CD4-positive, alpha-beta T cell (primary cell): ENCODE data around the gene TAF6. TPM values are rescaled to one million over a fixed set of nuclear protein-coding genes. Genes with fewer than 3 reads are reported as not detected.

Experiments
- ATAC-seq: fragments of 200-7000 bp; cut with Tn5 transposase; one replicate; pipeline ENCODE4 v1.10.0; 2022; ENCODE audit warnings: mild to moderate bottlenecking; ENCODE audit not compliant: poor library complexity
- CTCF ChIA-PET: fragments of 350-600 bp; sonication (Branson Sonifier 250); formaldehyde crosslinking; loops from one replicate; lab custom pipeline; 2021; ENCODE audit warnings: antibody characterized with exemption, inconsistent platforms; lab: Charles Lee
- POLR2A ChIA-PET: fragments of 350-600 bp; sonication (Branson Sonifier 250); formaldehyde crosslinking; loops from one replicate; lab custom pipeline; 2021; ENCODE audit warnings: antibody characterized with exemption, inconsistent platforms; lab: Charles Lee
- DNase-seq, 14 experiments: peaks; one replicate each; pipeline ENCODE4 v3.0.0-alpha.2; 2013 to 2020; ENCODE audit warnings: mixed read lengths in 2 of 14
- H3K27ac ChIP-seq, 2 donors: one replicate each; pipeline versions ENCODE4 v1.5.1 to v1.7.0; 2013; ENCODE audit warnings: low read length in 2 of 2, low read depth in 1 of 2, mild to moderate bottlenecking in 1 of 2
- H3K27me3 ChIP-seq, 2 experiments: 1 replicate in 1 of 2; 2 replicates in 1 of 2; pipeline versions ENCODE4 v1.6.1 to v1.7.0; 2013; ENCODE audit warnings: low read length in 2 of 2, control low read depth in 1 of 2, mild to moderate bottlenecking in 1 of 2, moderate library complexity in 1 of 2; ENCODE audit not compliant: insufficient read depth in 2 of 2, control insufficient read depth in 1 of 2
- H3K36me3 ChIP-seq: one replicate; pipeline ENCODE4 v1.6.1; 2013; ENCODE audit warnings: low read length, control low read depth; ENCODE audit not compliant: insufficient read depth
- H3K4me1 ChIP-seq: one replicate; pipeline ENCODE4 v1.6.1; 2013; ENCODE audit warnings: low read length, control low read depth; ENCODE audit not compliant: insufficient read depth
- H3K4me3 ChIP-seq: one replicate; pipeline ENCODE4 v1.5.1; 2013; ENCODE audit warnings: mild to moderate bottlenecking, low read length, moderate library complexity
- H3K9me3 ChIP-seq, 2 experiments: 1 replicate in 1 of 2; 2 replicates in 1 of 2; pipeline versions ENCODE4 v1.6.1 to v1.7.0; 2013; ENCODE audit warnings: low read length in 2 of 2, mild to moderate bottlenecking in 2 of 2, control low read depth in 1 of 2, moderate library complexity in 1 of 2; ENCODE audit not compliant: control insufficient read depth in 1 of 2, insufficient read depth in 1 of 2
- H3K27ac Mint-ChIP-seq: one replicate; pipeline ENCODE4 v1.8.0; 2020; ENCODE audit warnings: mixed read lengths
- H3K27me3 Mint-ChIP-seq: one replicate; pipeline ENCODE4 v1.8.0; 2021; ENCODE audit warnings: mixed read lengths
- H3K36me3 Mint-ChIP-seq: one replicate; pipeline ENCODE4 v1.8.0; 2021; ENCODE audit warnings: low read depth, mixed read lengths
- H3K4me1 Mint-ChIP-seq: one replicate; pipeline ENCODE4 v1.8.0; 2021; ENCODE audit warnings: low read depth, mixed read lengths
- H3K4me3 Mint-ChIP-seq: one replicate; pipeline ENCODE4 v1.8.0; 2020; ENCODE audit warnings: mild to moderate bottlenecking, mixed read lengths
- H3K9me3 Mint-ChIP-seq: one replicate; pipeline ENCODE4 v1.8.0; 2020; ENCODE audit warnings: mixed read lengths
- intact Hi-C, 2 experiments: fragments of 100-400 bp; cut with DNase I in 1 of 2; cut with micrococcal nuclease in 1 of 2; formaldehyde crosslinking; loops; one replicate each; pipeline versions ENCODE4 v1.15.1 to v1.9.0; 2023 to 2025; cut with DNase I, micrococcal nuclease
- microRNA-seq: library from miRNA; unstranded; fragments of <30 nt; microRNA quantifications from one replicate; pipeline ENCODE4 v1.2.0, GENCODE V29; 2021; ENCODE audit warnings: borderline microRNAs expressed, borderline replicate concordance
- total RNA-seq, 174 experiments: library from RNA in 2 of 174; stranded (reverse) in 2 of 174; gene quantifications; one replicate each; pipeline ENCODE4 v1.2.3 and lab custom pipeline; 2021 to 2026
- TF ChIP-seq, protein P1 (sequence below): fragments of 200-600 bp; IDR thresholded peaks from one replicate; pipeline ENCODE4 v1.8.0; 2022; ENCODE audit warnings: antibody characterized with exemption, mild to moderate bottlenecking

The TAF6 gene
- total RNA-seq, 2 experiments from 2014 or later, result 34.8 to 37.4 TPM

DNA sequence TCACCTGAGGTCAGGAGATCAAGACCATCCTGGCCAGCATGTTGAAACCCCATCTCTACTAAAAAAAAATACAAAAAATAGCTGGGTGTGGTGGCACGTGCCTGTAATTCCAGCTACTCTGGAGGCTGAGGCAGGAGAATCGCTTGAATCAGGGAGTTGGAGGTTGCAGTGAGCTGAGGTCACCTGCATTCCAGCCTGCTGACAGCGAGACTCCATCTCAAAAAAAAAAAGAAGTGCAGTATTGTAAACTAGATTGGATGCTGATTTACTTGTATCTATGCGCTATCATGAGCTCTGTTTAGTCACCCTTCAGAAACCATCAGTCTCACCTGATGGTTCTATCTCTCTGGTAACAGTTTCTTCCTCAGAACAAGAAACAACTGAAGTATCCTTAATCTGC, 55.8 kb downstream of the TAF6 start:
- H3K36me3 Mint-ChIP-seq, result peaks cover 65% of the 10 kb centered on the region

DNA sequence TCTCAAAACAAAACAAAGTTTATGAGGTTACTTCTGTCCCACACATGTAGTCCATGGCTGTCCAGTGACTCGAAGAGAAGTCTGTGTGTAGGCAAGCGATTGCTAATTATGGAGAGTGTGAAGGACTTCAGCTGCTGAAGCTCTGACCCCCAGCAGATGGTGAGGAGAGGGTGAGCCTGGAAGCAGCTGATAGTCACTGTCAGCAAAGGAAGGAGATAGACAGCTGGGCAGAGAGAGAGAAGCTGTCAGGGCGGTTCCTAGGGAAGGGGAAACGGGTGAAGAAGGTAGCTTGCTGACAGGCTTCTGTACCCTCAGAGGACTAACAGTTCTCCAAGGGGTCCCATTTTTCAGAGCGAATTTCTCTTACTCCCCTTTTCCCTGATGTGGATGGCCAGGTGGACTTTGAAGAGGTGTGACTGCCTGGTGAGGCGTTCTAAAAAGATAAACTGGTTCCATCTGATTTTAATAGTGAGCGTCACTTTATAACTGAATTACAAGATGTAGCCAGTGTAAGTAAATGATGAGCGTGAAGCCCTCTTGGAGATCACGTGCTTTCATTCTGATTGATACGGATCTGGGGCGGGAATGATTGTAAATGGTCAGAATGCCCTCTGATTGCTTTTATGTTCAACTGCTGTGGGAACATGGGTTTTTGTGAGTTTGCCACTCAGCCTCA, 57.5 kb downstream of the TAF6 start:
- H3K27ac ChIP-seq, result no peak overlapping the region
- no peaks in the 10 kb centered on the region for H3K27me3 ChIP-seq
- intact Hi-C loops, result no loop called here
- Mint-ChIP-seq H3K9me3 (no peaks in the 10 kb centered on the region), H3K4me3 (no peak overlapping the region), H3K4me1 (no peaks in the 10 kb centered on the region), H3K36me3 (peaks cover 61% of the 10 kb centered on the region), H3K27ac (no peak overlapping the region), H3K27me3 (no peaks in the 10 kb centered on the region)
- ATAC-seq (no peak), DNase-seq (no peak)
- TF ChIP-seq, protein P1, sequence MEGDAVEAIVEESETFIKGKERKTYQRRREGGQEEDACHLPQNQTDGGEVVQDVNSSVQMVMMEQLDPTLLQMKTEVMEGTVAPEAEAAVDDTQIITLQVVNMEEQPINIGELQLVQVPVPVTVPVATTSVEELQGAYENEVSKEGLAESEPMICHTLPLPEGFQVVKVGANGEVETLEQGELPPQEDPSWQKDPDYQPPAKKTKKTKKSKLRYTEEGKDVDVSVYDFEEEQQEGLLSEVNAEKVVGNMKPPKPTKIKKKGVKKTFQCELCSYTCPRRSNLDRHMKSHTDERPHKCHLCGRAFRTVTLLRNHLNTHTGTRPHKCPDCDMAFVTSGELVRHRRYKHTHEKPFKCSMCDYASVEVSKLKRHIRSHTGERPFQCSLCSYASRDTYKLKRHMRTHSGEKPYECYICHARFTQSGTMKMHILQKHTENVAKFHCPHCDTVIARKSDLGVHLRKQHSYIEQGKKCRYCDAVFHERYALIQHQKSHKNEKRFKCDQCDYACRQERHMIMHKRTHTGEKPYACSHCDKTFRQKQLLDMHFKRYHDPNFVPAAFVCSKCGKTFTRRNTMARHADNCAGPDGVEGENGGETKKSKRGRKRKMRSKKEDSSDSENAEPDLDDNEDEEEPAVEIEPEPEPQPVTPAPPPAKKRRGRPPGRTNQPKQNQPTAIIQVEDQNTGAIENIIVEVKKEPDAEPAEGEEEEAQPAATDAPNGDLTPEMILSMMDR, result no peak
- no peak overlapping the region for H3K4me3 ChIP-seq
- ChIA-PET POLR2A (interaction anchor here (0.6 to 1.9 kb wide), 2 partner anchors 12 to 17 kb away, joined by 3 to 7 read pairs; partner anchors contain the start of gene ZSCAN21), CTCF (no interaction called here)
- H3K9me3 ChIP-seq, result no peaks in the 10 kb centered on the region
- no peaks in the 10 kb centered on the region for H3K4me1 ChIP-seq
- H3K36me3 ChIP-seq, result peaks cover 54% of the 10 kb centered on the region

More for the DNA sequence above, 55.8 kb downstream of the TAF6 start:
- TF ChIP-seq, protein P1, result no peak
- no peaks in the 10 kb centered on the region for H3K27me3 Mint-ChIP-seq
- no peak for ATAC-seq
- Histone ChIP-seq H3K27ac (no peak overlapping the region), H3K4me3 (no peak overlapping the region), H3K36me3 (peaks cover 37% of the 10 kb centered on the region), H3K4me1 (no peaks in the 10 kb centered on the region), H3K27me3 (no peaks in the 10 kb centered on the region), H3K9me3 (no peaks in the 10 kb centered on the region)
- no peaks in the 10 kb centered on the region for H3K9me3 Mint-ChIP-seq
- intact Hi-C loops, result no loop called here
- CTCF ChIA-PET, result no interaction called here
- DNase-seq, result no peak
- H3K27ac Mint-ChIP-seq, result no peak overlapping the region
- POLR2A ChIA-PET, result interaction anchor here (1.4 kb wide), 1 partner anchor 46 kb away, joined by 3 read pairs; no protein-coding TSS in a partner anchor
- H3K4me3 Mint-ChIP-seq, result no peak overlapping the region
- H3K4me1 Mint-ChIP-seq, result no peaks in the 10 kb centered on the region

DNA sequence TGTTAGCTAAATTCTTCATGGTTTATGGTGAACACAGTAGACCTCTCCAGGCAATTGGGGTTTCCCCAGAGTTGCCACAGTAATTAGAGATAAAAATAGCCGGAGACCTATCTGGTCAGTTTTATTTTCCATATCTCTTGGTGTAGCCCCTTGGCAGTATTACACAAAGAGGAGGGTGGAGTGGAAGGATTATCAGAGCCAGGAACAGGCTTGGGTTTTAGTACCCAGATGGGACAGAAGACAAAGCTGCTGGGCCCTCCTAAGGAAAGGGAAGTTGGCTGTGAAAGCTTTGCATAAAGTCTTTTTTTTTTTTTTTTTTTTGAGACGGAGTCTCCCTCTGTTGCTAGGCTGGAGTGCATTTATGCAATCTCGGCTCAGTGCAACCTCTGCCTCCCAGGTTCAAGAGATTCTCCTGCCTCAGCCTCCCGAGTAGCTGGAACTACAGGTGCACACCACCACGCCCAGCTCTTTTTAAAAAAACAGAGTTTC, 59.9 kb downstream of the TAF6 start:
- Mint-ChIP-seq H3K9me3 (no peaks in the 10 kb centered on the region), H3K27ac (no peak overlapping the region), H3K27me3 (no peaks in the 10 kb centered on the region), H3K36me3 (peaks cover 46% of the 10 kb centered on the region), H3K4me1 (no peaks in the 10 kb centered on the region), H3K4me3 (no peak overlapping the region)
- H3K9me3 ChIP-seq, result no peaks in the 10 kb centered on the region
- H3K36me3 ChIP-seq, result peaks cover 45% of the 10 kb centered on the region
- DNase-seq (no peak), ATAC-seq (no peak)
- H3K27me3 ChIP-seq, result no peaks in the 10 kb centered on the region
- H3K4me1 ChIP-seq, result no peaks in the 10 kb centered on the region
- no peak overlapping the region for H3K27ac ChIP-seq
- TF ChIP-seq, protein P1, result no peak
- intact Hi-C loops, result loop anchor here in 1 of 2 experiments (10.0 kb wide), 2 partner anchors 64 to 144 kb away; partner anchors contain the start of gene TRIM4
- H3K4me3 ChIP-seq, result no peak overlapping the region
- ChIA-PET POLR2A (no interaction called here), CTCF (no interaction called here)

Small RNA genes lying within 50 kb of the gene (microRNA-seq; reads per million reads assigned to microRNA genes)
- gene MIR106B, result 4,594 reads per million, percentile 94 among the genes with 10 or more reads in this experiment
- gene MIR25, result 745 reads per million, percentile 83 among the genes with 10 or more reads in this experiment
- not detected for gene MIR4658
- 2,197 reads per million, percentile 91 among the genes with 10 or more reads in this experiment for gene MIR93

Other genes starting within 250 kb of the TAF6 start
- not detected for gene OR2AE1, start 242.3 kb downstream of the TAF6 start, total RNA-seq
- 10 to 100 TPM; 22.8 to 23.1 TPM for gene TRIM4, start 199.8 kb downstream of the TAF6 start, total RNA-seq
- gene GJC3, start 189.7 kb downstream of the TAF6 start, total RNA-seq, result under 1 TPM; 0.25 to 0.36 TPM
- not detected for gene AZGP1, start 143.3 kb downstream of the TAF6 start, total RNA-seq
- gene ZKSCAN1, start 103.8 kb downstream of the TAF6 start, total RNA-seq, result 10 to 100 TPM; 42.3 to 45.0 TPM
- gene ZSCAN21, start 69.6 kb downstream of the TAF6 start, total RNA-seq, result 1 to 10 TPM; 2.0 to 2.7 TPM
- gene ZNF3, start 37.6 kb downstream of the TAF6 start, total RNA-seq, result 10 to 100 TPM; 38.3 to 40.3 TPM
- 10 to 100 TPM; 79.0 to 83.9 TPM for gene COPS6, start 30.4 kb downstream of the TAF6 start, total RNA-seq
- gene MCM7, start 18.0 kb downstream of the TAF6 start, total RNA-seq, result 10 to 100 TPM; 54.5 to 56.0 TPM
- 1 to 10 TPM; 2.8 to 4.0 TPM for gene AP4M1, start 17.7 kb downstream of the TAF6 start, total RNA-seq
- 10 to 100 TPM; 22.5 to 25.6 TPM for gene CNPY4, start 276 bp upstream of the TAF6 start, total RNA-seq
- gene MBLAC1, start 7.6 kb upstream of the TAF6 start, total RNA-seq, result 1 to 10 TPM; 3.7 to 4.4 TPM
- 100 to 1,000 TPM; 107 to 125 TPM for gene LAMTOR4, start 29.6 kb upstream of the TAF6 start, total RNA-seq
- 10 to 100 TPM; 37.9 to 42.6 TPM for gene TRAPPC14, start 39.4 kb upstream of the TAF6 start, total RNA-seq
- 10 to 100 TPM; 12.7 to 13.2 TPM for gene GAL3ST4, start 49.3 kb upstream of the TAF6 start, total RNA-seq
- 10 to 100 TPM; 16.4 to 18.7 TPM for gene GPC2, start 58.0 kb upstream of the TAF6 start, total RNA-seq
- gene STAG3, start 58.6 kb upstream of the TAF6 start, total RNA-seq, result 1 to 10 TPM; 4.0 to 5.5 TPM
- 10 to 100 TPM; 30.1 to 33.2 TPM for gene PVRIG, start 100.6 kb upstream of the TAF6 start, total RNA-seq
- not detected for gene SPDYE3, start 188.3 kb upstream of the TAF6 start, total RNA-seq
- 10 to 100 TPM; 56.4 to 67.6 TPM for gene PILRB, start 238.8 kb upstream of the TAF6 start, total RNA-seq